CD4-positive, alpha-beta T cell treated with Interleukin-17A for 1 hour (primary cell): Measurements from ENCODE around the gene WSCD2.

Experiments
- DNase-seq: peaks from one replicate; pipeline ENCODE4 v3.0.0-alpha.2; 2020

WSCD2 gene

DNA sequence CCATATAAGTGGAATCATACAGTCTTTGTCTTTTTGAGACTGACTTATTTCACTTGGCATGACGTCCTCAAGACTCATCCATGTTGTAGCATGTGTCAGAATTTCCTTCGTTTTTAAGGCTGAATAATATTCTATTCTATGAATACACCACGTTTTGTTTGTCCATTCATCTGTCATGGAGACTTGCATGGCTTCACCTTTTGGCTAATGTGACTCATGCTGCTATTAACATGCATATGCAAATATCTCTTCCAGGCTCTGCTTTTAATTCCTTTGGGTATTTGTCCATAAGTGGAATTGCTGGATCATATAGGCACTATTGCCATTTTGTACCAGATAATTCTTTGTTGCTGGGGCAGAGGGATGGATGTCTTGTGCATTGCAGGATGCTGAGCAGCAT is 19.6 kb upstream of the WSCD2 start:
- no peak for DNase-seq

GRCh38 chr12:108109954-108110353 is 19.1 kb upstream of the WSCD2 start:
- no peak for DNase-seq

- DNase-seq, result no peak
These were observed 18.2 kb upstream of the WSCD2 start for GRCh38 chr12:108110844-108111243.

GRCh38 chr12:108112832-108113556 is 16.1 kb upstream of the WSCD2 start:
- DNase-seq, result no peak

GRCh38 chr12:108115123-108116121 is 13.7 kb upstream of the WSCD2 start:
- no peak for DNase-seq

DNA sequence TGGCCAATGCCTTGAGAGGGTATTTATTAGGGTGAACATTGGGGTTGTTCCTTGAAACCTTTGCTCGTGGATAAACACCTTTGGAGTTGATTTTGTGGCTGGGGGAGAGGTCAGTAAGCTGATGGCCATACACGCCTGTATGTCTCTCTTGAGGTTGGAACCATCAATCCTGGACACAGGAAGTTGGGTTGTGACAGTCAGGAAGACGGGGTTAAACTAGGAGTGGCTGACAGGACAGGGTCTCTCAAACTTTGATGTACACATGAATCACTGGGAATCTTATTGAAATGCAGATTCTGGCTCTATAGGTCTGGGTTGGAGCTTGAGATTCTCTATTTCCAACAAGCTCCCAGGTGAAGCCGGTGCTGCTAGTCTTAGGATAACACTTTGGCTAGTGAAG is 12.8 kb upstream of the WSCD2 start:
- no peak for DNase-seq

DNA sequence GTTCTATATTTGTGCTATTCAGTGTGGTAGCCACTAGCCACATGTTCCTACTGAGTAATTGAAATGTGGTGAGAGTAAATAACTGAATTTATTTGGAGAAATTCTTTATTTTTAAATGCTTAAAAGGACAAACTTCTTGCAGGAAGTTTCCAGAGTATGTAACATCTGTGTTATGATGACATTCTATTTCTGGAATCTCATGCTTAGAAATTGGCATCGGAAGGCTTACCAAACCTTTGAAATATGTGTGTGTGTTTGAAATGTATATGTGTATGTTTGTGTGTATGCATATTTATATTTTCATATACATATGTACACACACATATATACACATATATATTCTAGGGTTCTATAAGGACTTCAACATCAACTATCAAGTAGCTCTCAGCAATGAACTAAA is 12.4 kb upstream of the WSCD2 start:
- DNase-seq, result no peak

GRCh38 chr12:108117163-108117849 is 11.8 kb upstream of the WSCD2 start:
- no peak for DNase-seq

DNA sequence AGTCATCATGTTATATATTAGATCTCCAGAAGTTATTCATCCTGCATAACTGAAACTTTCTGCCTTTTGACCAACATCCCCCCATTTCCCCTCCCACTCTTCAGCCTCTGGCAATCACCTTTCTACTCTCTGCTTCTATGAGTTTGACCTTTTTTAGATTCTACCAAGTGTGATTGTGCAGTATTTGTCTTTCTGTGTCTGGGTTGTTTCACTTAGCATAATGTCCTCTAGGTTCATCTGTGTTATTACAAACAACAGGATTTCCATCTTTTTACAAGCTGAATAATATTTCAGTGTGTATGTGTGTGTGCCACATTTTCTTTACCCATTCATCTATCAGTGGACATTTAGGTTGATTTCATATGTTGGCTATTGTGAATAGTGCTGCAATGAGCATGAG is 11.2 kb upstream of the WSCD2 start:
- no peak for DNase-seq

- no peak for DNase-seq
These were observed 9.7 kb upstream of the WSCD2 start for GRCh38 chr12:108119126-108119973.

DNA sequence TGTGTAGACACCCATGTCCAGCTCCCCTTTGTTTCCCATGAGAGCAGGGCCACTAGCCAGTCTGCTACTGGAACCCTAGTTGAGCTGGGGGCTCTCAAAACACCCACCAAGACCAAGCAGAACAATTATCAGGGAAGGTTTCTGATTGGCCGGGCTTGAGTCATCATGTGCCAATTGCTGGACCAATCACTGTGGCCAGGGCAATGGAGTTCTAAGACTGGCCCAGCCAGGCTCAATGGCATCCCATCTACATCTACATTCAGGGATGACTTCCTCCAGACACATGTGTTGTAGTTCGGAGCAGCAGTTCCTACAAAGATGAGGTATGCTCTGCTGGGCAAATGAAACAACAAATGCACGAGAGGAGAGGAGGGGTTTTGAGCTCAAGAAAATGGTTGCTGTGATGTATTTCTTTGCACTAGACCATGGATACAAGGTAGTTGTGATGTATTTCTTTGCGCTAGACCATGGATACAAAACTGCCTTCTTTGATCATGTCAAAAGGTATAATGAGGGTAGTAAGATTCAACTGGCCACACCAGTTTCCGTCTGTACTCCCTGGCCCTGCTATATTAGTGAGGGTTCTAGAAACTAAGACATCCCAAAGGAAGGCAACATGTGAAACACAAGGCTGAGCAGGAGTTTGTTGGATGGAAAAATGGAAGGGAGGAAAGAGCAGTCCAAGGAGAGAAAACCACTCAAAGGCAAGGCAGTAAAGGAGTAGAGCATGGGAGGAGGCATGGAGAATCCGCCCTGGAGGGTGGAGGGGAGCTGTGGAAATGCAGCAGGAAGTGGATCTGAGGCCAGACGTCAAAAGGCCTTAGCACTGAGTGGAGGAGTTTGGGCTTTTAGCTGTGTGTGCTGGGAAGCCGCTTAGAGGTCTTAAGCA is 8.9 kb upstream of the WSCD2 start:
- no peak for DNase-seq

- DNase-seq, result no peak
These were observed 8.3 kb upstream of the WSCD2 start for GRCh38 chr12:108120863-108121165.

DNA sequence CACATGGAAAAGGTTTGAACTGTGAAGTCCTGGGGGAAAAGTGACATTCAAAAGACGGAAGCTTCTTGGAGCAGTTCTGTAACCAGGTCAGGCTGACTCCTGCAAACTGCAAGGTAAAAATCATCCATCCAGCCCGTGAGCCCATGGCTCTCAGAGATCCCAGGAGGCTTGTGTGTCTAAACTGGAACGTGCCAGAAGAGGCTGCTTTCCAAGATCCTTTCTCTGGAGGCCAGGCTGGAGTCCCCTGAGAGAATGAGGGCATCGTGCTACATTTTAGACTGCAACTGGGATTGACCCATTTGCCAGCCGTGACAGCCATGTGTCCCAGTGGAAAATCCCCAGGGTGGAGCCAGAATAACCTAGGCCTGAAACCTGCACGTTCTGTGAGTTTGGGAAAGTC is 7.8 kb upstream of the WSCD2 start:
- DNase-seq, result no peak

DNA sequence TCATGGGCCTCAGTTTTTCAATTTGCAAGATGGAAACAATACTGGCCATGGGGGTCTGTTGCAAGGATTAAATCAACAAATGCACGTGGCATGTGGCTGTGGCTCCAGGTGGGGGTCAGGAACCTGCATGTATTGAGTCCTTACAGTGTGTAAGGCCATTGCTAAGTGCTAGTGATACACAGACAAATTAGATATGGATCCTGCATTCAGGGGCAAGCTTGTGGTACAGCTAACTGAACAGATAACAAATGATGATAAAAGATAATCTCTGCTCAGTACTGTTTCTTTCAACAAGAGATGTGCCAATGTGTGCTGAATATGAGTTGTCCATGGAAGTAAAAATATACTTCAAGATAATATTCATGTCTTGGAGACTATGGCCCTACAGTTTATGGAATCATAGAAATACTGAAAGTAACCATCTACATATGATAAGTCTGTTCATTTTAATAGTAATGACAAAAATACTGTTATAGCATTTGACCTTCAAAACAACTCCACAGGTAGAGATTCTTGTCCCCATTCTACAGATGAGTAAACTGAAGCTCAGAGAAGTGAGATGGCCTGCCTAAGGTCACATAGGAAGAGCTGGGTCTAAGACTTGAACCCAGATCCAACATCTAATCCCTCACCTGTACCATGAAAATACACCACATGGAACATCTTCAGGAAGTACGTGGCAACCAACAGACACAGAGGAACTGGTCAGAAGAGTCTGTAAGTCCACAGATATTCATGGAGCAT is 7.2 kb upstream of the WSCD2 start:
- no peak for DNase-seq

GRCh38 chr12:108122644-108123043 is 6.4 kb upstream of the WSCD2 start:
- DNase-seq, result no peak

- no peak for DNase-seq
These were observed 5.7 kb upstream of the WSCD2 start for GRCh38 chr12:108123402-108123801.

DNA sequence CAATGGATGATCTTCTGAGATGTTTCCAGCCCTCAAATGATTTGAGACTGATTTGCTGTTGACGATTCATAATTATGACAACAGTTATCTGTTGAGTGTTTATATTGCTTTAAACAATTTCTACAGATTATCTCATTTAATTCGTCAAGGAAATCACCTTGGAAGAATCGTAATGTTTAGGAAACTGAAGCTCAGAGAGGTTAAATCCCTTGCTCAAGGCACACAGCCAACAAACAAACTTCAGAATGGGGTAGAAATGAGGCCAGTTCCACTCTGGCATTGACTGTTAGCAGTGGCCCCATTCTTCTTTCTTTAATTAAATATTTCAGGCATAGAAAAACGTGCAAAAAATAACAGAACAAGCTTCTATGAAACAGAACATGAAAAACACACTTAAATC is 4.0 kb upstream of the WSCD2 start:
- DNase-seq, result no peak

DNA sequence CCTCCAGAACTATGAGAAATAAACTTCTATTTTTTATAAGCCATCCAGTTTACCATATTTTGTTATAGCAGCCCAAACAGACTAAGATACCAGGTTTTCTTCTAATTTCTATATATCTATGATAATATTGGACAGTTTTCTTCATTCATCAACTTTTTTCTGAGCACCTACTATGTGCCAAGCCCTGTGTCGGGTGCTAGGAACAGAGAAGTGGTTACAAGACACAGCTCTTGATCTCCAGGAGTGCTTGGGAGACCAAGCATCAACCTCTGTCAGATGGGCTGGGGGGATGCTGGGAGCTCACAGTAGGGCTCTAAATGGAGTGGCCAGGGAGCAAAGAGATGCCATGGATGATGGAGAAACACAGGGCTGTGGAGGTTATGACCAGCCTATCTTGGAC is 2.9 kb upstream of the WSCD2 start:
- DNase-seq, result no peak

- no peak for DNase-seq
These were observed 2.0 kb upstream of the WSCD2 start for GRCh38 chr12:108126990-108127501.

DNA sequence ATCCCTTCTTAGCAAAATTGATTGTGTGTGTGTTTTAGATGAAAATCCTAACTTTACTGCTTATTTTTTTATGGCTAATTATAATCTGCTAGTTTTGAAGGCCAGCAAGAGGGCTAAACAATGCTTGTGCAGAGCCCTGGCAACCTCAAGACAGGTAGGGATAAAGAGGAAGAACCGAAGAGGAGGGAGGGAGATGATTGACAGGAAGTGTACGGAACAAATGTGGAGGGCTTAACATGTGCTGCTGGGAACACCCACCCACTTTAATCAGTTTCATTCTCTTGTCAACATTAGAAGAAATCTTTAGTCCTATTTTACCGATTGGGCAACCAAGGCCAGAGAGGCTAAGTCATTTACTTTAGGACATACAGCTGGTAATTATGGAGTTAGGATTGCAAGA is 1.4 kb upstream of the WSCD2 start:
- DNase-seq, result no peak
